22Rv1 (cell line): ENCODE results near the gene ECE1.

Source experiments
- CTCF ChIP-seq: fragments of 450-650 bp; IDR thresholded peaks from 2 replicates; pipeline ENCODE4 v1.5.1; 2017; ENCODE audit warnings: mild to moderate bottlenecking
- ZFX ChIP-seq: fragments of 450-650 bp; IDR thresholded peaks from 2 replicates; pipeline ENCODE4 v1.6.1; 2017; ENCODE audit warnings: antibody characterized with exemption, borderline replicate concordance

DNA sequence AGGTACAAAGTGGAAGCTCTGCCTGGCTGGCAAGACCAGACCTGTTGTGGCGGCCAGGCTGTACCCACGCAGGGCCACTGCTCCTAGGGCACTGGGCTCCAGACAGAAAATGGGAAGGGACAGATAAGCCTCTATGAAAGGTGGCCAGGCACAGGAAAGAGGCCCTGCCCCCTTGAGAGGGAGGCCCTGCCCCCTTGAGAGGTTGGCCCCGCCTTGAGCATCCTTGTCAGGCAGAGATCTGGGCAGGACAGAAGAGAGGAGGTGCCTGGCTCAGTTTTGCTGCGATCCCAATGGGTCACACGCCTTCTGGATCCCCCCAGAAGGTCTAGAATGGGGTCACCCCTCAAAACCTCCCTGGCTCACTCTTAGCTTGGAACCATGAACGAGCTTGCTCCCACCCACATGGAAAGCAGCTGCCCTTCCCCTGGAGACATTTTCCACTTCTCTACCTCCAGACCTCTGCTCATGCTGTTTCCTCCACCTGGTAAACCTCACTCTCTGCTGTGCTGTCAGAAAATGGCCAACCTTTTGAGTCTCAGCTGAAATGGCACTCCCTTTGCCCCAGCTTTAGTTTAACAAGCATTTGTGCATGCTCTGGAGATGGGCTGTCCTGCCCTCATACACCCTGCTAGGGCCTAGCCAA, 17.5 kb upstream of the ECE1 start:
- TF ChIP-seq CTCF, result no peak
- no peak for TF ChIP-seq ZFX
